ENCODE data around the gene AAMP. TPM values are rescaled to one million over a fixed set of nuclear protein-coding genes. Genes with fewer than 3 reads are reported as not detected.
"Not testable (repeated sequence)": the region's sequence is repeated elsewhere in the genome, so short reads cannot be mapped to it uniquely, and the experiment has no call there.

Gene AAMP
- total RNA-seq, 1 donor from 2014 or later, result 205 TPM

- FAIRE-seq, result no peak
- DNase-seq (ENCODE audit: low read depth), result no peak
- Histone ChIP-seq H3K4me3 (ENCODE audit: low read depth, low read length) (no peak overlapping the region), H3K27me3 (ENCODE audit: control insufficient read depth, insufficient read depth, low read length) (no peaks in the 10 kb centered on the region), H3K36me3 (ENCODE audit: control insufficient read depth, insufficient read depth, low read length) (no peaks in the 10 kb centered on the region)
- TF ChIP-seq, protein P1, sequence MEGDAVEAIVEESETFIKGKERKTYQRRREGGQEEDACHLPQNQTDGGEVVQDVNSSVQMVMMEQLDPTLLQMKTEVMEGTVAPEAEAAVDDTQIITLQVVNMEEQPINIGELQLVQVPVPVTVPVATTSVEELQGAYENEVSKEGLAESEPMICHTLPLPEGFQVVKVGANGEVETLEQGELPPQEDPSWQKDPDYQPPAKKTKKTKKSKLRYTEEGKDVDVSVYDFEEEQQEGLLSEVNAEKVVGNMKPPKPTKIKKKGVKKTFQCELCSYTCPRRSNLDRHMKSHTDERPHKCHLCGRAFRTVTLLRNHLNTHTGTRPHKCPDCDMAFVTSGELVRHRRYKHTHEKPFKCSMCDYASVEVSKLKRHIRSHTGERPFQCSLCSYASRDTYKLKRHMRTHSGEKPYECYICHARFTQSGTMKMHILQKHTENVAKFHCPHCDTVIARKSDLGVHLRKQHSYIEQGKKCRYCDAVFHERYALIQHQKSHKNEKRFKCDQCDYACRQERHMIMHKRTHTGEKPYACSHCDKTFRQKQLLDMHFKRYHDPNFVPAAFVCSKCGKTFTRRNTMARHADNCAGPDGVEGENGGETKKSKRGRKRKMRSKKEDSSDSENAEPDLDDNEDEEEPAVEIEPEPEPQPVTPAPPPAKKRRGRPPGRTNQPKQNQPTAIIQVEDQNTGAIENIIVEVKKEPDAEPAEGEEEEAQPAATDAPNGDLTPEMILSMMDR (IDR thresholded peaks at IDR 0.05; ENCODE audit: insufficient read depth, low read length, severe bottlenecking), result no peak
These were observed 43.4 kb upstream of the AAMP start for GRCh38 chr2:218313356-218313755.

DNA sequence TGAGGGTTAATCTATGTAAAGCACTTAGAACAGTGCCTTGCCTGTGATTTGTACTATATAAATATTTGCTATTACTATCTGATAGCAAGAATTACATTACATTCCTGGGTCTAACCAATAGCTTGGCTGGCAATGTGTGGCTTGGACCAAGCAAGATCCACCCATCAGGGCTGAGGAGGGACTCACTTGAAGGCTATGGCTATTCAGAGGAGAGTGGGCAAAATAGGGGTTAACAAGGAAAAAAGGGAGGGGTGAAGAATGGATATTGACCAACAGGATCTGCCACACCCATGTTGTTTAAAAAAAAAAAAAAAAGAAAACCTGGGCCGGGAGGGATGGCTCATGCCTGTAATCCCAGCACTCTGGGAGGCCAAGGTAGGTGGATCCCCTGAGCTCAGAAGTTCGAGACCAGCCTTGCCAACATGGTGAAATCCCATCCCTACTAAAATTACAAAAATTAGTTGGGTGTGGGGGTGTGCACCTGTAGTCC is 42.4 kb upstream of the AAMP start:
- FAIRE-seq, result no peak
- TF ChIP-seq, protein P1 (IDR thresholded peaks at IDR 0.05; ENCODE audit: insufficient read depth, low read length, severe bottlenecking), result no peak
- H3K27me3 ChIP-seq (ENCODE audit: control insufficient read depth, insufficient read depth, low read length), result no peaks in the 10 kb centered on the region
- DNase-seq (ENCODE audit: low read depth), result no peak
- H3K4me3 ChIP-seq (ENCODE audit: low read depth, low read length), result no peak overlapping the region
- H3K36me3 ChIP-seq (ENCODE audit: control insufficient read depth, insufficient read depth, low read length), result no peaks in the 10 kb centered on the region

GRCh38 chr2:218311541-218312266 is 41.8 kb upstream of the AAMP start:
- H3K4me3 ChIP-seq (ENCODE audit: low read depth, low read length); DNase-seq (ENCODE audit: low read depth); H3K36me3 ChIP-seq (ENCODE audit: control insufficient read depth, insufficient read depth, low read length); FAIRE-seq; H3K27me3 ChIP-seq (ENCODE audit: control insufficient read depth, insufficient read depth, low read length): not testable (repeated sequence)

GRCh38 chr2:218310853-218311540 is 41.1 kb upstream of the AAMP start:
- no peak for DNase-seq (ENCODE audit: low read depth)
- TF ChIP-seq, protein P1 (IDR thresholded peaks at IDR 0.05; ENCODE audit: insufficient read depth, low read length, severe bottlenecking), result no peak
- H3K36me3 ChIP-seq (ENCODE audit: control insufficient read depth, insufficient read depth, low read length), result no peaks in the 10 kb centered on the region
- no peaks in the 10 kb centered on the region for H3K27me3 ChIP-seq (ENCODE audit: control insufficient read depth, insufficient read depth, low read length)
- FAIRE-seq, result no peak
- H3K4me3 ChIP-seq (ENCODE audit: low read depth, low read length), result no peak overlapping the region

GRCh38 chr2:218307415-218308090 is 37.6 kb upstream of the AAMP start:
- H3K4me3 ChIP-seq (ENCODE audit: low read depth, low read length), result no peak overlapping the region
- TF ChIP-seq, protein P1 (IDR thresholded peaks at IDR 0.05; ENCODE audit: insufficient read depth, low read length, severe bottlenecking), result no peak
- no peak for DNase-seq (ENCODE audit: low read depth)
- no peaks in the 10 kb centered on the region for H3K36me3 ChIP-seq (ENCODE audit: control insufficient read depth, insufficient read depth, low read length)
- no peak for FAIRE-seq
- no peaks in the 10 kb centered on the region for H3K27me3 ChIP-seq (ENCODE audit: control insufficient read depth, insufficient read depth, low read length)
